ENCODE data around the gene CDYL2.

GRCh38 chr16:80739523-80739922 is 64.9 kb downstream of the CDYL2 start:
- TF ChIP-seq CTCF (IDR thresholded peaks at IDR 0.05; ENCODE audit: poor library complexity, severe bottlenecking) (no peak), EP300 (conservative IDR thresholded peaks at IDR 0.05; ENCODE audit: poor library complexity, severe bottlenecking) (no peak), EZH2 (IDR thresholded peaks at IDR 0.05; ENCODE audit: borderline replicate concordance, insufficient read depth, low read length, poor library complexity, severe bottlenecking) (no peak)
